GM21360 (cell line): ENCODE results near the gene ARPC2.
"Not testable (repeated sequence)": the region's sequence is repeated elsewhere in the genome, so short reads cannot be mapped to it uniquely, and the experiment has no call there.

Source experiments
- ATAC-seq: cut with Tn5 transposase; IDR thresholded peaks from one replicate; pipeline ENCODE4 v1.9.1; 2021; ENCODE audit warnings: mild to moderate bottlenecking, moderate library complexity; ENCODE audit not compliant: unreplicated experiment

Gene ARPC2

GRCh38 chr2:218216674-218217359 is at the start of gene ARPC2:
Gene ARPC2 (plus strand): TSS chr2:218217189. CDS start chr2:218217471, 282 bp downstream.
- peak; percentile 54 for ATAC-seq

GRCh38 chr2:218168016-218168415 is 49.0 kb upstream of the ARPC2 start:
- ATAC-seq = no peak

GRCh38 chr2:218168635-218169462 is 48.1 kb upstream of the ARPC2 start:
- peak; percentile 54 for ATAC-seq

- no peak for ATAC-seq
Measured at GRCh38 chr2:218169757-218170546, 47.0 kb upstream of the ARPC2 start.

GRCh38 chr2:218171744-218172143 is 45.2 kb upstream of the ARPC2 start:
- not testable (repeated sequence) for ATAC-seq

GRCh38 chr2:218172845-218173244 is 44.1 kb upstream of the ARPC2 start:
- ATAC-seq = no peak

- ATAC-seq = no peak
Measured at GRCh38 chr2:218179782-218180181, 37.2 kb upstream of the ARPC2 start.

- no peak for ATAC-seq
Measured at GRCh38 chr2:218180467-218181114, 36.4 kb upstream of the ARPC2 start.

- no peak for ATAC-seq
Measured at GRCh38 chr2:218184331-218184730, 32.7 kb upstream of the ARPC2 start.

GRCh38 chr2:218186355-218186766 is 30.6 kb upstream of the ARPC2 start:
- peak; percentile 54 for ATAC-seq

- ATAC-seq = no peak
Measured at GRCh38 chr2:218186876-218187275, 30.1 kb upstream of the ARPC2 start.

GRCh38 chr2:218187296-218188015 is 29.5 kb upstream of the ARPC2 start:
- no peak for ATAC-seq

GRCh38 chr2:218188528-218188927 is 28.5 kb upstream of the ARPC2 start:
- no peak for ATAC-seq

- ATAC-seq = no peak
Measured at GRCh38 chr2:218192902-218193430, 24.0 kb upstream of the ARPC2 start.

- no peak for ATAC-seq
Measured at GRCh38 chr2:218193701-218194100, 23.3 kb upstream of the ARPC2 start.

- no peak for ATAC-seq
Measured at GRCh38 chr2:218194880-218195279, 22.1 kb upstream of the ARPC2 start.

GRCh38 chr2:218196974-218197373 is 20.0 kb upstream of the ARPC2 start:
- ATAC-seq = no peak

- no peak for ATAC-seq
Measured at GRCh38 chr2:218202266-218202665, 14.7 kb upstream of the ARPC2 start.

- no peak for ATAC-seq
Measured at GRCh38 chr2:218209078-218209477, 7.9 kb upstream of the ARPC2 start.

GRCh38 chr2:218214116-218214515 is 2.9 kb upstream of the ARPC2 start:
- ATAC-seq = no peak
